Pancreas (tissue), 10 donors: ENCODE data around the gene ZNF668. TPM values are rescaled to one million over a fixed set of nuclear protein-coding genes. Genes with fewer than 3 reads are reported as not detected.

Experiments
- ATAC-seq, 4 donors: fragments of 200-7000 bp; cut with Tn5 transposase; one replicate each; pipeline versions ENCODE4 v1.8.0 to v1.9.1; 2020; ENCODE audit warnings: mild to moderate bottlenecking in 4 of 4, moderate library complexity in 4 of 4
- DNase-seq, 6 donors: peaks; one replicate each; pipeline ENCODE4 v3.0.0-alpha.2; 2020
- FAIRE-seq: peaks from 2 replicates; lab custom pipeline; 2012; peaks lifted over from hg19 to GRCh38; lab: Jason Lieb, UNC
- H3K27ac ChIP-seq, 4 donors: fragments of 200-600 bp; sonication (generic); 1 replicate in 3 of 4; 2 replicates in 1 of 4; pipeline versions ENCODE4 v1.5.0 to v1.8.0; 2020
- H3K27me3 ChIP-seq, 4 donors: fragments of 200-600 bp; one replicate each; pipeline ENCODE4 v1.8.0; 2021
- H3K36me3 ChIP-seq, 3 donors: fragments of 200-600 bp; sonication (generic) in 1 of 3; one replicate each; pipeline versions ENCODE4 v1.5.0 to v1.8.0; 2020 to 2021
- H3K4me1 ChIP-seq, 3 donors: fragments of 200-600 bp; one replicate each; pipeline ENCODE4 v1.8.0; 2021
- H3K4me3 ChIP-seq, 4 donors: fragments of 200-600 bp; sonication (generic) in 2 of 4; one replicate each; pipeline versions ENCODE4 v1.5.0 to v1.8.0; 2020 to 2021
- H3K9me3 ChIP-seq, 4 donors: fragments of 200-600 bp; one replicate each; pipeline ENCODE4 v1.8.0; 2021
- CTCF ChIP-seq, 4 donors: fragments of 200-600 bp; sonication (generic) in 3 of 4; IDR thresholded peaks; one replicate each; pipeline versions ENCODE4 v1.5.0 to v1.8.0; 2021; ENCODE audit warnings: antibody characterized with exemption in 4 of 4
- WGBS, 2 donors: extraction: QIAGEN DNeasy Blood & Tissue Kit; methylation state at CpG; one replicate each; pipeline ENCODE4 v1.1.7; 2013; 5-methylcytosine and 5-hydroxymethylcytosine counted together
- intact Hi-C, 3 donors: fragments of 100-400 bp; cut with DNase I; formaldehyde crosslinking; loops; one replicate each; pipeline versions ENCODE4 v1.11.1 to v1.14.2; 2022
- polyA plus RNA-seq, 2 donors: library from polyadenylated mRNA; stranded (reverse); fragments of 200-250 nt; gene quantifications; one replicate each; pipeline ENCODE4 v1.2.3, GENCODE V29; 2013
- total RNA-seq, 6 donors: library from RNA; stranded (reverse); fragmentation: NEBNext Ultra II Directional in 4 of 6; extraction: Animal tissue kit (Norgen Biotek cat#: 25700) in 4 of 6; gene quantifications; one replicate each; pipeline versions ENCODE4 v1.2.1 to v1.2.4, GENCODE V29; 2021 to 2023
- donor health status: healthy with polysubstance abuse.
- donor health status: DM: no; HTN: no; CAD: no; lungs with moderate emphysema.
- donor health status: DM: no; HTN: no; CAD: no.
- donor health status: control.
- donor health status: control.
- donor health status: Bipolar disorder and iron deficiency.
- donor health status: DM: yes; HTN: yes; CAD: no.
- donor health status: DM: no; HTN: no; CAD: no.
- donor health status: DM: no; HTN: no; CAD: no.
- donor health status: DM: yes; HTN: yes; CAD: no.

ZNF668 gene
- total and polyA plus RNA-seq, 8 donors, result 1.5 to 6.4 (median 3.6) TPM

DNA sequence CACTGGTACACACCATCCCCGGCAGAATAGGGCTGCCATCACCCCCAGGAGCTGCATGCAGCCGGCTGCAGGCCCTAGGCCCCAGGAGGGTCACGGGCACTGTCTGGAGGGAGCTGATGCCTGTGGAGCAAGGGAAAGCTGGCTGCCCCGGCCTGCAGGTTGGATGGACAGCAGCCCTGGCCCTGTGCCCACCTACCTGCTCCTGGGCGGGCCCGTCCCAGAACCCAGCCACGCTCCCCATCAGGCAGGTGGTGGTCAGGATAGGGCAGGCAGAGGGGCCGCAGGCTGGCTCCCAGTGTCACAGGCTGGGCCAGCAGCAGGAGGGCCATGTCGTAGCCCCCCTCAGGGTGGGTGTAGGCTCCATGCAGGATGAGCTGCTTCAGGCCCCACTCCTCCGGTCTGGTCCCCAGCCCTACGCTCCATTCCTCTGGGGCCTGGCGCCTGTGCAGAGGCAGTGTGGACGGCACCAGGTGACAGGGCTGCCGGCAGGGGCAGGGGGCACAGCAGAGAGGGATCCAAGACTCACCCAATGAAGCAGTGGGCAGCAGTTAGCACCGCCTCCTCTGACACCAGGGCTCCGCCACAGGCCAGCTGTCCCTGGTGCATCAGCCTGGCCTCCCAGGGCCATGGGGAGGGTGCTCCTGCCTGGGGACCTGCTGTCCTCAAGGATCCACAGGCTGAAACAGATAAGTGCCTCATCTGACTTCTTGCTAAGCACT lies 10.7 kb upstream of the ZNF668 start:
- WGBS, 2 donors, result 85 to 87% methylated on average over 12 to 16 of the region's 16 CpGs
- Histone ChIP-seq H3K4me1 (no peaks in the 10 kb centered on the region), H3K9me3 (no peaks in the 10 kb centered on the region), H3K4me3 (no peak overlapping the region), H3K36me3 (peaks cover 0 to 12% (median 11%) of the 10 kb centered on the region in 3 donors), H3K27ac (no peak overlapping the region), H3K27me3 (no peaks in the 10 kb centered on the region)
- no peak for TF ChIP-seq CTCF (IDR thresholded peaks at IDR 0.05)
- intact Hi-C loops, result loop anchor here in 1 of 3 donors (10.0 kb wide), 1 partner anchor 100 kb away; the partner anchor contains the start of gene HSD3B7
- no peak for FAIRE-seq
- ATAC-seq, result no peak
- peak in 2 of 6 donors; percentile 15 to 43 for DNase-seq

GRCh38 chr16:31083981-31084380 lies 9.9 kb upstream of the ZNF668 start:
- no peaks in the 10 kb centered on the region for H3K9me3 ChIP-seq
- DNase-seq, result peak in 1 of 6 donors; percentile 10
- no peak for TF ChIP-seq CTCF (IDR thresholded peaks at IDR 0.05)
- no peaks in the 10 kb centered on the region for H3K4me1 ChIP-seq
- H3K27ac ChIP-seq, result no peak overlapping the region
- no peak for FAIRE-seq
- H3K27me3 ChIP-seq, result no peaks in the 10 kb centered on the region
- intact Hi-C loops, result loop anchor here in 1 of 3 donors (10.0 kb wide), 1 partner anchor 99 kb away; the partner anchor contains the start of gene HSD3B7
- H3K4me3 ChIP-seq, result no peak overlapping the region
- ATAC-seq, result no peak
- WGBS, 2 donors, result 89 to 91% methylated on average over 13 of the region's 13 CpGs
- H3K36me3 ChIP-seq, result peaks cover 0 to 20% (median 13%) of the 10 kb centered on the region in 3 donors

DNA sequence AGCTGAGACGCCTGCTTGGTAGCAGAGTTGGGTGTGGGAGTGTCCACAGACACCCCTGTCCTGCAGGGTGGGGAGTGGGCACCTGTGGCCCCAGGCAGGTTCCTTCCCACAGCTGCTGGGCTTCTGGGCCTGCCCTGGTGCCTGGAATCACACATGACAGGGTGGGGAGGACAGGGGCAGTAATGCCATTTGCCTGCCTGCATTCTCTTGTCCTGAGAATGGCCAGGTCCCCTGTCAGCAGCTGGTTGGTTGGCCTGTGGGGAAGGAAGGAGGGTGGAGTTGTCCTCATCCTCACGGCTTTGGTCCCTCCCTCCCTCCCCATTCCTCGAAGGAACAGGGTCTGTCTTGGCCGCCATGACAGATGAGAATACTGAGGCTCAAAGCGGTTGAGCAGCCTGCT lies 9.5 kb upstream of the ZNF668 start:
- H3K4me3 ChIP-seq, result no peak overlapping the region
- WGBS, 2 donors, result 73 to 77% methylated on average over 5 of the region's 5 CpGs
- H3K27me3 ChIP-seq, result no peaks in the 10 kb centered on the region
- H3K4me1 ChIP-seq, result no peaks in the 10 kb centered on the region
- no peak for TF ChIP-seq CTCF (IDR thresholded peaks at IDR 0.05)
- ATAC-seq (no peak), FAIRE-seq (no peak), DNase-seq (no peak)
- H3K27ac ChIP-seq, result no peak overlapping the region
- intact Hi-C loops, result loop anchor here in 1 of 3 donors (10.0 kb wide), 1 partner anchor 99 kb away; the partner anchor contains the start of gene HSD3B7
- no peaks in the 10 kb centered on the region for H3K9me3 ChIP-seq
- peaks cover 0 to 24% (median 13%) of the 10 kb centered on the region in 3 donors for H3K36me3 ChIP-seq

DNA sequence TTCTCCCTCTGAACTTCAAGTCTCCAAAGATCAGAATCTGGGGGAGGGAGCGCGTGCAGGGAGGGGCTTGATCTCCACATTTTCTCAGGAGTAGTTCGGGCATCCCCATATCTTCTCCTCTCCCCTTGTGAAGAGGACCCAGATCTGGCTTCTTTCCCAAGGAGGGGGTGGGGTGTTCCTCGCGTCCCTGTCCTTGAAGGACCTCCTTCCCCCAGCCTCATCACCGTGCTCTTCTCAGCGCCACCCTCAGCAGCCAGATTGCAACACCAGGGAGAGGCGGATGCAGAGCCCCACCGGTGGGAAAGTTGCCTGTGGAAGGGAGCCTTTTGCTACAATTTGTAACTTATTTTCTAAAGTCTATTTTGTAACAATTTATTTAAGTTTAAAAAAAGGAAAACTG lies 9.0 kb upstream of the ZNF668 start:
- TF ChIP-seq CTCF (IDR thresholded peaks at IDR 0.05), result no peak
- H3K27ac ChIP-seq, result no peak overlapping the region
- H3K36me3 ChIP-seq, result peaks cover 0 to 29% (median 14%) of the 10 kb centered on the region in 3 donors
- H3K4me1 ChIP-seq, result no peaks in the 10 kb centered on the region
- no peak for DNase-seq
- no peaks in the 10 kb centered on the region for H3K9me3 ChIP-seq
- ATAC-seq, result no peak
- 71% methylated on average over 9 of the region's 9 CpGs for WGBS, 2 donors
- H3K4me3 ChIP-seq, result no peak overlapping the region
- intact Hi-C loops, result loop anchor here in 1 of 3 donors (10.0 kb wide), 1 partner anchor 98 kb away; the partner anchor contains the start of gene HSD3B7
- no peaks in the 10 kb centered on the region for H3K27me3 ChIP-seq
- no peak for FAIRE-seq
